ENCODE results near the gene ADAMTS8. TPM values are rescaled to one million over a fixed set of nuclear protein-coding genes. Genes with fewer than 3 reads are reported as not detected.
A peak's percentile ranks its signal among the peaks of the same experiment; 100 is the strongest.

ADAMTS8 gene
- total RNA-seq, 2 donors from 2014 or later = 0.66 TPM; not detected in 1

DNA sequence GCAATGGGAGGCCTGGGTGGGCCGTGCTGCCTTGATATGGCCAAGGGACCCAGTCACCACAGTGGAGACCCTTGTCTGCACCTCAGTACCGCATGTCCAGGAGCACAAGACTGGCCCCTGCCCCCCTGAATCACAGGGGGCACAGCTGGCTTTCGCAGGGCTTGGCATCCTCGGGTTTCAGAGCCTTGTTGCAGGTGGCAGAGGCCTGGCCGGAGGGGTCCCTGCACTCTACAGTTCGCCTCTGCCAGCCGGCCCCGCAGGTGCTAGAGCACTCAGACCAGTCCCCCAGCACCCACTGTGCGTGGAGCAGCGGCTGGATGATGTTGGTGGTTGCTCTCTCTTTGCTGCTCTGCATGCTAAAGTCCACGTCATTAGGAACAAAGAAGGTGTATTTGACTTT is 23.0 kb downstream of the ADAMTS8 start:
- intact Hi-C loops (cut with DNase I) = loop anchor here (10.0 kb wide), 1 partner anchor 201 kb away; no protein-coding TSS in a partner anchor
- no peaks in the 10 kb centered on the region for H3K27me3 ChIP-seq
- WGBS, 2 donors = 83 to 91% methylated on average over 1 to 11 of the region's 11 CpGs
- H3K36me3 ChIP-seq (replicated peaks in 1 of 2; ENCODE audit: insufficient read depth in 1 of 2, low read depth in 2 of 2) = no peaks in the 10 kb centered on the region
- DNase-seq = no peak
- H3K9me3 ChIP-seq = no peaks in the 10 kb centered on the region
- peaks cover 8% of the 10 kb centered on the region for H3K4me1 ChIP-seq
- no peak for ATAC-seq
- no peak overlapping the region for H3K4me3 ChIP-seq
- H3K27ac ChIP-seq = no peak overlapping the region
- TF ChIP-seq, protein P1, sequence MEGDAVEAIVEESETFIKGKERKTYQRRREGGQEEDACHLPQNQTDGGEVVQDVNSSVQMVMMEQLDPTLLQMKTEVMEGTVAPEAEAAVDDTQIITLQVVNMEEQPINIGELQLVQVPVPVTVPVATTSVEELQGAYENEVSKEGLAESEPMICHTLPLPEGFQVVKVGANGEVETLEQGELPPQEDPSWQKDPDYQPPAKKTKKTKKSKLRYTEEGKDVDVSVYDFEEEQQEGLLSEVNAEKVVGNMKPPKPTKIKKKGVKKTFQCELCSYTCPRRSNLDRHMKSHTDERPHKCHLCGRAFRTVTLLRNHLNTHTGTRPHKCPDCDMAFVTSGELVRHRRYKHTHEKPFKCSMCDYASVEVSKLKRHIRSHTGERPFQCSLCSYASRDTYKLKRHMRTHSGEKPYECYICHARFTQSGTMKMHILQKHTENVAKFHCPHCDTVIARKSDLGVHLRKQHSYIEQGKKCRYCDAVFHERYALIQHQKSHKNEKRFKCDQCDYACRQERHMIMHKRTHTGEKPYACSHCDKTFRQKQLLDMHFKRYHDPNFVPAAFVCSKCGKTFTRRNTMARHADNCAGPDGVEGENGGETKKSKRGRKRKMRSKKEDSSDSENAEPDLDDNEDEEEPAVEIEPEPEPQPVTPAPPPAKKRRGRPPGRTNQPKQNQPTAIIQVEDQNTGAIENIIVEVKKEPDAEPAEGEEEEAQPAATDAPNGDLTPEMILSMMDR (IDR thresholded peaks at IDR 0.05) = no peak
- no peak for TF ChIP-seq POLR2A (IDR thresholded peaks at IDR 0.05)

- Histone ChIP-seq H3K4me3 (no peak overlapping the region), H3K36me3 (replicated peaks in 1 of 2; ENCODE audit: insufficient read depth in 1 of 2, low read depth in 2 of 2) (no peaks in the 10 kb centered on the region), H3K4me1 (peaks cover 8% of the 10 kb centered on the region), H3K27me3 (no peaks in the 10 kb centered on the region), H3K27ac (no peak overlapping the region), H3K9me3 (no peaks in the 10 kb centered on the region)
- 70 to 82% methylated on average over 5 of the region's 5 CpGs for WGBS, 2 donors
- ATAC-seq = no peak
- TF ChIP-seq POLR2A (IDR thresholded peaks at IDR 0.05) = no peak
- TF ChIP-seq, protein P1 (IDR thresholded peaks at IDR 0.05) = no peak
- intact Hi-C loops (cut with DNase I) = loop anchor here (10.0 kb wide), 1 partner anchor 200 kb away; no protein-coding TSS in a partner anchor
- DNase-seq = no peak
Measured at GRCh38 chr11:130404727-130405126, 23.7 kb downstream of the ADAMTS8 start.

- WGBS, 2 donors = 80 to 87% methylated on average over 3 of the region's 3 CpGs
- TF ChIP-seq, protein P1 (IDR thresholded peaks at IDR 0.05) = no peak
- TF ChIP-seq POLR2A (IDR thresholded peaks at IDR 0.05) = no peak
- no peaks in the 10 kb centered on the region for H3K9me3 ChIP-seq
- intact Hi-C loops (cut with DNase I) = loop anchor here (10.0 kb wide), 1 partner anchor 199 kb away; no protein-coding TSS in a partner anchor
- peak overlapping the region in 1 of 4 donors; percentile 48 for H3K27ac ChIP-seq
- no peaks in the 10 kb centered on the region for H3K36me3 ChIP-seq (replicated peaks in 1 of 2; ENCODE audit: insufficient read depth in 1 of 2, low read depth in 2 of 2)
- H3K4me1 ChIP-seq = peaks cover 8% of the 10 kb centered on the region
- no peak for ATAC-seq
- no peak for DNase-seq
- no peak overlapping the region for H3K4me3 ChIP-seq
- H3K27me3 ChIP-seq = no peaks in the 10 kb centered on the region
Measured at GRCh38 chr11:130403967-130404366, 24.4 kb downstream of the ADAMTS8 start.

- intact Hi-C loops (cut with DNase I) = loop anchor here (10.0 kb wide), 1 partner anchor 199 kb away; no protein-coding TSS in a partner anchor
- ATAC-seq = peak; percentile 36
- Histone ChIP-seq H3K27ac (peak overlapping the region in 1 of 4 donors; percentile 48), H3K27me3 (no peaks in the 10 kb centered on the region), H3K4me3 (no peak overlapping the region), H3K9me3 (no peaks in the 10 kb centered on the region), H3K4me1 (peaks cover 8% of the 10 kb centered on the region), H3K36me3 (replicated peaks in 1 of 2; ENCODE audit: insufficient read depth in 1 of 2, low read depth in 2 of 2) (no peaks in the 10 kb centered on the region)
- 57 to 58% methylated on average over 11 of the region's 11 CpGs for WGBS, 2 donors
- no peak for TF ChIP-seq POLR2A (IDR thresholded peaks at IDR 0.05)
- TF ChIP-seq, protein P1 (IDR thresholded peaks at IDR 0.05) = no peak
- peak; percentile 20 to 43 (median 29) for DNase-seq
Measured at GRCh38 chr11:130403271-130403804, 25.1 kb downstream of the ADAMTS8 start.

DNA sequence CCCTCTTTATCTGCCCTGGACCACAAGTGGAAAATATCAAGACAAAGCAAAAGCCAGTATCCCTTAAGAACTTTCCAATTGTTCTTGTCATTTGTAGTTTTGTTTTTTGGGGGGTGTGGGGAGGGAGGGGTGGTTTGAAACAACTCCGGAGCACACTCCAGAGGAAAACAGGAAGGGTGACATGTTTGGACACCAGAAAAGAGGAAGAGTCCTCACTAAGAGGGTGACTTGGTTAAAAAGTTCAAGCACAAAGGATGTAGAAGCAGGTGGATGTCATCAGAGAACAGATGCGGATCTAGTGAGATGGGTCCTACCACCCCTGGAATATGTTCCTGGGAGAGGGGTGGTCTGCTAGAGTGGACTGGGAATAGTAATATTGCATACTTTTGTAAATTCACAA is 25.8 kb downstream of the ADAMTS8 start:
- TF ChIP-seq, protein P1 (IDR thresholded peaks at IDR 0.05) = no peak
- TF ChIP-seq POLR2A (IDR thresholded peaks at IDR 0.05) = no peak
- Histone ChIP-seq H3K4me1 (peaks cover 8% of the 10 kb centered on the region), H3K9me3 (no peaks in the 10 kb centered on the region), H3K4me3 (no peak overlapping the region), H3K36me3 (replicated peaks in 1 of 2; ENCODE audit: insufficient read depth in 1 of 2, low read depth in 2 of 2) (no peaks in the 10 kb centered on the region), H3K27ac (no peak overlapping the region), H3K27me3 (no peaks in the 10 kb centered on the region)
- 62 to 66% methylated on average over 2 of the region's 2 CpGs for WGBS, 2 donors
- intact Hi-C loops (cut with DNase I) = loop anchor here (10.0 kb wide), 1 partner anchor 198 kb away; no protein-coding TSS in a partner anchor
- no peak for ATAC-seq
- DNase-seq = no peak
